B cell (primary cell): ENCODE data around the gene LRRC4C. TPM values are rescaled to one million over a fixed set of nuclear protein-coding genes. Genes with fewer than 3 reads are reported as not detected.

ENCODE experiments used
- ATAC-seq: fragments of 200-7000 bp; cut with Tn5 transposase; one replicate; pipeline ENCODE4 v1.10.0; 2021; ENCODE audit warnings: low read depth, mild to moderate bottlenecking, moderate number of reproducible peaks, moderate library complexity
- CTCF ChIA-PET: fragments of 350-600 bp; sonication (Branson Sonifier 250); formaldehyde crosslinking; loops from one replicate; lab custom pipeline; 2021; ENCODE audit warnings: antibody characterized with exemption, inconsistent platforms; lab: Charles Lee
- POLR2A ChIA-PET: fragments of 350-600 bp; sonication (Branson Sonifier 250); formaldehyde crosslinking; loops from one replicate; lab custom pipeline; 2021; ENCODE audit warnings: antibody characterized with exemption; lab: Charles Lee
- DNase-seq: peaks from one replicate; pipeline ENCODE4 v3.0.0; 2013
- H2AFZ ChIP-seq: 2 replicates; pipeline ENCODE4 v1.6.1; 2012; ENCODE audit warnings: mild to moderate bottlenecking, low read depth, low read length; ENCODE audit not compliant: insufficient read depth, poor library complexity, severe bottlenecking
- H3K27ac ChIP-seq, 2 donors: 1 replicate in 1 of 2; 2 replicates in 1 of 2; pipeline ENCODE4 v1.5.1; 2012 to 2013; ENCODE audit warnings: low read length in 2 of 2, mild to moderate bottlenecking in 2 of 2, moderate library complexity in 1 of 2
- H3K27me3 ChIP-seq, 4 experiments: fragments of 200-600 bp in 1 of 4; sonication (generic) in 1 of 4; replicated peaks in 1 of 4; 1 replicate in 2 of 4; 2 replicates in 2 of 4; pipeline versions ENCODE4 v1.6.1 to v1.7.0; 2013 to 2016; ENCODE audit warnings: low read length in 3 of 4, mild to moderate bottlenecking in 2 of 4, mixed read lengths in 1 of 4, moderate library complexity in 1 of 4; ENCODE audit not compliant: insufficient read depth in 4 of 4, control insufficient read depth in 3 of 4; ENCODE audit errors: control extremely low read depth in 1 of 4
- H3K36me3 ChIP-seq, 2 experiments: replicated peaks in 1 of 2; 1 replicate in 1 of 2; 2 replicates in 1 of 2; pipeline versions ENCODE4 v1.6.1 to v1.7.1; 2013; ENCODE audit warnings: low read length in 1 of 2; ENCODE audit not compliant: insufficient read depth in 2 of 2, control insufficient read depth in 1 of 2; ENCODE audit errors: control extremely low read depth in 1 of 2, extremely low read depth in 1 of 2
- H3K4me1 ChIP-seq, 2 donors: fragments of 200-600 bp in 1 of 2; sonication (generic) in 1 of 2; 1 replicate in 1 of 2; 2 replicates in 1 of 2; pipeline versions ENCODE4 v1.5.1 to v1.6.1; 2013 to 2017; ENCODE audit warnings: low read length in 2 of 2; ENCODE audit not compliant: control insufficient read depth in 2 of 2, insufficient read depth in 2 of 2
- H3K4me2 ChIP-seq: replicated peaks from 2 replicates; pipeline ENCODE3; 2012; ENCODE audit warnings: mild to moderate bottlenecking, low read depth, low read length; ENCODE audit not compliant: poor library complexity, severe bottlenecking
- H3K4me3 ChIP-seq, 5 experiments: fragments of 200-600 bp in 1 of 5; sonication (generic) in 1 of 5; 1 replicate in 3 of 5; 2 replicates in 2 of 5; pipeline versions ENCODE4 v1.5.1 to v1.7.0; 2011 to 2016; ENCODE audit warnings: low read length in 4 of 5, mild to moderate bottlenecking in 4 of 5, low read depth in 2 of 5, control low read depth in 1 of 5, moderate library complexity in 1 of 5; ENCODE audit not compliant: insufficient read depth in 1 of 5; ENCODE audit errors: control extremely low read depth in 1 of 5, extremely low read depth in 1 of 5
- H3K79me2 ChIP-seq: fragments of 200-600 bp; sonication (generic); one replicate; pipeline ENCODE4 v1.6.0; 2016; ENCODE audit warnings: low read length; ENCODE audit not compliant: control insufficient read depth, insufficient read depth
- H3K9ac ChIP-seq: fragments of 200-600 bp; sonication (generic); 2 replicates; pipeline ENCODE4 v1.6.1; 2017; ENCODE audit warnings: mild to moderate bottlenecking, low read length, moderate library complexity
- H3K9me3 ChIP-seq, 3 donors: one replicate each; pipeline versions ENCODE4 v1.6.1 to v1.7.1; 2013; ENCODE audit warnings: low read length in 2 of 3; ENCODE audit not compliant: control insufficient read depth in 2 of 3, insufficient read depth in 1 of 3; ENCODE audit errors: control extremely low read depth in 1 of 3
- H4K20me1 ChIP-seq: 2 replicates; pipeline ENCODE4 v1.6.0; 2012; ENCODE audit warnings: mild to moderate bottlenecking, low read length; ENCODE audit not compliant: insufficient read depth, control insufficient read depth, poor library complexity, severe bottlenecking
- H3K27ac Mint-ChIP-seq: one replicate; pipeline ENCODE4 v1.8.0; 2021; ENCODE audit warnings: mixed read lengths
- H3K27me3 Mint-ChIP-seq: one replicate; pipeline ENCODE4 v1.8.0; 2021; ENCODE audit warnings: mixed read lengths
- H3K4me1 Mint-ChIP-seq: one replicate; pipeline ENCODE4 v1.8.0; 2021; ENCODE audit warnings: mixed read lengths
- H3K4me3 Mint-ChIP-seq: one replicate; pipeline ENCODE4 v1.8.0; 2021; ENCODE audit warnings: mixed read lengths
- H3K9me3 Mint-ChIP-seq: one replicate; pipeline ENCODE4 v1.8.0; 2022; ENCODE audit warnings: mixed read lengths; ENCODE audit not compliant: insufficient read depth
- EZH2 ChIP-seq: IDR thresholded peaks from 2 replicates; pipeline ENCODE4 v1.6.1; 2012; ENCODE audit warnings: borderline replicate concordance, low read depth, mild to moderate bottlenecking, moderate library complexity, low read length; ENCODE audit not compliant: insufficient read depth, poor library complexity, severe bottlenecking
- WGBS: methylation state at CpG from one replicate; pipeline ENCODE4 v1.1.5; 2013; ENCODE audit warnings: missing lambda C conversion rate; ENCODE audit not compliant: insufficient coverage; 5-methylcytosine and 5-hydroxymethylcytosine counted together
- intact Hi-C: fragments of 100-400 bp; cut with micrococcal nuclease; formaldehyde crosslinking; loops from one replicate; pipeline ENCODE4 v1.10.0; 2022
- polyA plus RNA-seq: library from polyadenylated mRNA; depleted of rRNA; stranded (reverse); fragments of >200 nt; gene quantifications from 2 replicates; pipeline ENCODE4 v1.2.3, GENCODE V29; 2012
- total RNA-seq, 2 donors: library from RNA; stranded (reverse); fragments of 120-200 nt in 1 of 2; gene quantifications; 1 replicate in 1 of 2; 2 replicates in 1 of 2; pipeline versions ENCODE4 v1.2.3 to v1.2.4, GENCODE V29; 2013 to 2022
- TF ChIP-seq, protein P1 (sequence below): fragments of 200-600 bp; IDR thresholded peaks from one replicate; pipeline ENCODE4 v1.8.0; 2022; ENCODE audit warnings: antibody characterized with exemption, mild to moderate bottlenecking

Gene LRRC4C
- total and polyA plus RNA-seq, 2 donors (not counting 1 experiment from before 2014, with no cell fraction given), result 0.57 TPM; not detected in 1

DNA sequence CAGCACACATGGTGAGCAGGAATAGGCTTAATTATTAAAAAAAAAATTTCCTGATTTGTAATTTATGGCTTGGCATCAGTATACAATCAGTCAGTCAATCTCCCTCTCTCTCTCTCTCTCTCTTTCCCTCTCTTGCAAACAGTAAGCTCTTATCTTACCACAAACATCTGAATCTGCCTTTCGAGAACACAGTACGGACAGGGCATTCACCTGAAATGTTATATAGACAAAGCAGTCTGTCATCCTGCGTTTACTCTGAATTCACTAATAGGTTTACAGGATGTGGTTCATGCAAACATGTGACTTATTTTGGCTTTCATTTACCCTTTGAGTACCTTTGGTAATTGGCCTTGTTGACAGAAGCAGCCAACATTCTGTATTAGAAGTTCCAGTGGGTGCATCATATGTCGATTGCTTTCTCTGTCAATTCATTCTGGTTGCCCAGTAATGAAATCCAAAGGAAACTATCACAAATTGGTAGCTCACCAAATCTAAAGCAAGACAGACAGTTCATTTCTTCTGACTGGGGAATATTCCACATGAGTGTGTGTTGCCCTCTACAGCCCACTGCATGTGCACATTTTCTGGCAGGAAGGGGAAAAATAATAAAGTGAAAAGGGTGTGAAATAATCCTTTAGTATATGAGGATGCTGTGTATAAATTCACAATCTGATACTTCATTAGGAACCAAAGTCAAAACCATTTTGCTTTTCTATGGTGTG is 1058.2 kb downstream of the LRRC4C start:
- H3K27ac ChIP-seq, result no peak overlapping the region
- intact Hi-C loops, result no loop called here

DNA sequence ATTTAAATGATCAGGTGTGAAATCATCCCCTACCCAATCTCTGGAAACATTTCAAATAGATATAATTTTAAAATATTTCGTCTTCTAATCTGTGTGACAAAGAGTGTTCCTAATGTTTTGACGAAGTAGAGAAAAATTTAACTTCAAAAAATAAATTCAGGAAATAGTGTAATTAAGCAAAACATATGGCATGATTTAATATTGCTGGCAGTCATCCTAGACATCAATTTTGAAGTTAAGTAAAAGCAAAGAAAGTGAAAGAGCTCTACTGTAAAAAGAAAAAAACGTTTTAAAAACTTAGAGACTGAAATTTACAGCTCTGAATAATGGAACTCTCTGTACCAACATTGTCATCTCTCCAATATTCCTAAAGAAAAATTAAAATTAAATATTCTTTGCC is 1062.3 kb downstream of the LRRC4C start:
- ChIA-PET CTCF (no interaction called here), POLR2A (no interaction called here)
- H3K4me3 ChIP-seq, result no peak overlapping the region
- Mint-ChIP-seq H3K27ac (no peak overlapping the region), H3K27me3 (no peaks in the 10 kb centered on the region), H3K9me3 (no peaks in the 10 kb centered on the region), H3K4me1 (no peaks in the 10 kb centered on the region), H3K4me3 (no peak overlapping the region)
- DNase-seq, result no peak
- intact Hi-C loops, result no loop called here
- no peak overlapping the region for H3K27ac ChIP-seq
- ATAC-seq, result no peak
- WGBS, result no CpG with 5 or more reads among the region's 3 CpGs
- no peaks in the 10 kb centered on the region for H3K79me2 ChIP-seq
- no peaks in the 10 kb centered on the region for H3K36me3 ChIP-seq
- no peak overlapping the region for H3K4me2 ChIP-seq
- no peak overlapping the region for H2AFZ ChIP-seq
- H3K27me3 ChIP-seq, result no peaks in the 10 kb centered on the region
- H3K9me3 ChIP-seq, result no peaks in the 10 kb centered on the region
- H3K4me1 ChIP-seq, result no peaks in the 10 kb centered on the region
- no peak overlapping the region for H3K9ac ChIP-seq
- TF ChIP-seq EZH2, result no peak
- TF ChIP-seq, protein P1, sequence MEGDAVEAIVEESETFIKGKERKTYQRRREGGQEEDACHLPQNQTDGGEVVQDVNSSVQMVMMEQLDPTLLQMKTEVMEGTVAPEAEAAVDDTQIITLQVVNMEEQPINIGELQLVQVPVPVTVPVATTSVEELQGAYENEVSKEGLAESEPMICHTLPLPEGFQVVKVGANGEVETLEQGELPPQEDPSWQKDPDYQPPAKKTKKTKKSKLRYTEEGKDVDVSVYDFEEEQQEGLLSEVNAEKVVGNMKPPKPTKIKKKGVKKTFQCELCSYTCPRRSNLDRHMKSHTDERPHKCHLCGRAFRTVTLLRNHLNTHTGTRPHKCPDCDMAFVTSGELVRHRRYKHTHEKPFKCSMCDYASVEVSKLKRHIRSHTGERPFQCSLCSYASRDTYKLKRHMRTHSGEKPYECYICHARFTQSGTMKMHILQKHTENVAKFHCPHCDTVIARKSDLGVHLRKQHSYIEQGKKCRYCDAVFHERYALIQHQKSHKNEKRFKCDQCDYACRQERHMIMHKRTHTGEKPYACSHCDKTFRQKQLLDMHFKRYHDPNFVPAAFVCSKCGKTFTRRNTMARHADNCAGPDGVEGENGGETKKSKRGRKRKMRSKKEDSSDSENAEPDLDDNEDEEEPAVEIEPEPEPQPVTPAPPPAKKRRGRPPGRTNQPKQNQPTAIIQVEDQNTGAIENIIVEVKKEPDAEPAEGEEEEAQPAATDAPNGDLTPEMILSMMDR, result no peak
- H4K20me1 ChIP-seq, result no peaks in the 10 kb centered on the region

More for the DNA sequence above, 1058.2 kb downstream of the LRRC4C start:
- Histone ChIP-seq H3K79me2 (no peaks in the 10 kb centered on the region), H3K4me2 (no peak overlapping the region), H2AFZ (no peak overlapping the region), H3K9ac (no peak overlapping the region), H3K36me3 (no peaks in the 10 kb centered on the region), H4K20me1 (no peaks in the 10 kb centered on the region), H3K27me3 (no peaks in the 10 kb centered on the region), H3K9me3 (no peaks in the 10 kb centered on the region), H3K4me3 (no peak overlapping the region), H3K4me1 (no peaks in the 10 kb centered on the region)
- WGBS, result no CpG with 5 or more reads among the region's 4 CpGs
- H3K27me3 Mint-ChIP-seq, result no peaks in the 10 kb centered on the region
- no peak for DNase-seq
- POLR2A ChIA-PET, result no interaction called here
- CTCF ChIA-PET, result no interaction called here
- TF ChIP-seq, protein P1, result no peak
- TF ChIP-seq EZH2, result no peak
- no peak overlapping the region for H3K27ac Mint-ChIP-seq
- H3K4me3 Mint-ChIP-seq, result no peak overlapping the region
- no peaks in the 10 kb centered on the region for H3K4me1 Mint-ChIP-seq
- ATAC-seq, result no peak
- peaks cover 3% of the 10 kb centered on the region for H3K9me3 Mint-ChIP-seq
